ENCODE measurements around the gene TRPM2.

- no peak for TF ChIP-seq CTCF (conservative IDR thresholded peaks at IDR 0.05; ENCODE audit: low read depth, low read length)
- no peak for TF ChIP-seq USF2 (IDR thresholded peaks at IDR 0.05; ENCODE audit: low read depth, low read length)
- no peak for TF ChIP-seq RFX5 (IDR thresholded peaks at IDR 0.05; ENCODE audit: low read depth, low read length)
- no peak for TF ChIP-seq CHD1 (IDR thresholded peaks at IDR 0.05; ENCODE audit: low read depth, low read length)
- no peak for TF ChIP-seq POLR2A (IDR thresholded peaks at IDR 0.05; ENCODE audit: low read depth, low read length)
- TF ChIP-seq MAZ (IDR thresholded peaks at IDR 0.05; ENCODE audit: borderline replicate concordance, low read depth, low read length) = no peak
- TF ChIP-seq RCOR1 (IDR thresholded peaks at IDR 0.05; ENCODE audit: insufficient replicate concordance, low read length) = no peak
- TF ChIP-seq SMC3 (IDR thresholded peaks at IDR 0.05; ENCODE audit: low read depth, low read length) = no peak
Measured at GRCh38 chr21:44372616-44373015, 19.2 kb downstream of the TRPM2 start.

Data from IMR-90 (cell line).